ENCODE results near the gene LRTM2.

Gene LRTM2

GRCh38 chr12:1870998-1871917, 50.9 kb downstream of the LRTM2 start:
- DNase-seq: no peak

GRCh38 chr12:1872001-1872400, 51.6 kb downstream of the LRTM2 start:
- no peak for DNase-seq

- DNase-seq: no peak
Observed at GRCh38 chr12:1872448-1872847, 52.1 kb downstream of the LRTM2 start.

GRCh38 chr12:1873531-1874510, 53.5 kb downstream of the LRTM2 start:
- no peak for DNase-seq

GRCh38 chr12:1875608-1876007, 55.2 kb downstream of the LRTM2 start:
- no peak for DNase-seq

GRCh38 chr12:1876086-1876485, 55.7 kb downstream of the LRTM2 start:
- no peak for DNase-seq

- no peak for DNase-seq
Observed at GRCh38 chr12:1877169-1877878, 57.0 kb downstream of the LRTM2 start.

- DNase-seq: no peak
Observed at GRCh38 chr12:1878214-1878613, 57.8 kb downstream of the LRTM2 start.

GRCh38 chr12:1878695-1879094, 58.3 kb downstream of the LRTM2 start:
- no peak for DNase-seq

- no peak for DNase-seq
Observed at GRCh38 chr12:1879633-1880032, 59.3 kb downstream of the LRTM2 start.

GRCh38 chr12:1880153-1880845, 59.9 kb downstream of the LRTM2 start:
- DNase-seq: no peak

- no peak for DNase-seq
Observed at GRCh38 chr12:1880876-1881275, 60.5 kb downstream of the LRTM2 start.

GRCh38 chr12:1881301-1881700, 60.9 kb downstream of the LRTM2 start:
- no peak for DNase-seq

- DNase-seq: no peak
Observed at GRCh38 chr12:1881936-1882335, 61.6 kb downstream of the LRTM2 start.

- DNase-seq: no peak
Observed at GRCh38 chr12:1882405-1882804, 62.0 kb downstream of the LRTM2 start.

- DNase-seq: no peak
Observed at GRCh38 chr12:1882850-1883470, 62.6 kb downstream of the LRTM2 start.

GRCh38 chr12:1883513-1883912, 63.1 kb downstream of the LRTM2 start:
- DNase-seq: no peak

- DNase-seq: no peak
Observed at GRCh38 chr12:1884651-1885050, 64.3 kb downstream of the LRTM2 start.

GRCh38 chr12:1885082-1885596, 64.8 kb downstream of the LRTM2 start:
- DNase-seq: no peak

GRCh38 chr12:1885599-1886245, 65.4 kb downstream of the LRTM2 start:
- no peak for DNase-seq

Measured in effector CD4-positive, alpha-beta T cell (primary cell).